22Rv1 (cell line): ENCODE measurements around the gene BTG4.

Experiments
- H3K27ac ChIP-seq: fragments of 450-650 bp; 2 replicates; pipeline ENCODE4 v1.5.1; 2017
- CTCF ChIP-seq: fragments of 450-650 bp; IDR thresholded peaks from 2 replicates; pipeline ENCODE4 v1.5.1; 2017; ENCODE audit warnings: mild to moderate bottlenecking
- ZFX ChIP-seq: fragments of 450-650 bp; IDR thresholded peaks from 2 replicates; pipeline ENCODE4 v1.6.1; 2017; ENCODE audit warnings: antibody characterized with exemption, borderline replicate concordance

Gene BTG4

GRCh38 chr11:111469200-111469599 lies 43.0 kb downstream of the BTG4 start:
- no peak for TF ChIP-seq CTCF
- TF ChIP-seq ZFX, result no peak

GRCh38 chr11:111466615-111467014 lies 45.6 kb downstream of the BTG4 start:
- TF ChIP-seq ZFX, result no peak
- TF ChIP-seq CTCF, result no peak
- H3K27ac ChIP-seq, result no peak overlapping the region

More at GRCh38 chr11:111469200-111469599, 43.0 kb downstream of the BTG4 start:
- H3K27ac ChIP-seq, result no peak overlapping the region

GRCh38 chr11:111465400-111465799 lies 46.8 kb downstream of the BTG4 start:
- no peak overlapping the region for H3K27ac ChIP-seq
- no peak for TF ChIP-seq ZFX
- no peak for TF ChIP-seq CTCF

- no peak overlapping the region for H3K27ac ChIP-seq
- TF ChIP-seq ZFX, result no peak
Observed at GRCh38 chr11:111463276-111463675, 48.9 kb downstream of the BTG4 start.

GRCh38 chr11:111462329-111462728 lies 49.9 kb downstream of the BTG4 start:
- TF ChIP-seq CTCF, result no peak
- no peak for TF ChIP-seq ZFX
- H3K27ac ChIP-seq, result no peak overlapping the region

GRCh38 chr11:111461460-111462235 lies 50.5 kb downstream of the BTG4 start:
- no peak overlapping the region for H3K27ac ChIP-seq
- TF ChIP-seq ZFX (no peak), CTCF (no peak)

GRCh38 chr11:111460856-111461255 lies 51.3 kb downstream of the BTG4 start:
- TF ChIP-seq ZFX (no peak), CTCF (no peak)
- no peak overlapping the region for H3K27ac ChIP-seq

GRCh38 chr11:111460340-111460739 lies 51.8 kb downstream of the BTG4 start:
- TF ChIP-seq CTCF (no peak), ZFX (no peak)

More at GRCh38 chr11:111460340-111460739, 51.8 kb downstream of the BTG4 start:
- no peak overlapping the region for H3K27ac ChIP-seq
